Measurements from ENCODE around the gene ZNF761. TPM values are rescaled to one million over a fixed set of nuclear protein-coding genes. Genes with fewer than 3 reads are reported as not detected.
"Not testable (repeated sequence)": the region's sequence is repeated elsewhere in the genome, so short reads cannot be mapped to it uniquely, and the experiment has no call there.

Gene ZNF761
- total and polyA plus RNA-seq, 2 of the 13 experiments (the other 11 are each of a cell fraction or from before 2014, with no cell fraction given), result 11.6 to 16.2 TPM

GRCh38 chr19:53443809-53444208 is 12.0 kb downstream of the ZNF761 start (continued):
- TF ChIP-seq HNF1A (IDR thresholded peaks at IDR 0.05; ENCODE audit: low read depth), result peak; percentile 47; the same call in 1 of the 2 replicates
- TF ChIP-seq HNF1A (CRISPR knock-in tag; IDR thresholded peaks at IDR 0.05; ENCODE audit: borderline replicate concordance); SOX6 (IDR thresholded peaks at IDR 0.05); FOXA1 (IDR thresholded peaks at IDR 0.05): not testable (repeated sequence)
- peak; percentile 41 for TF ChIP-seq FOXA3 (CRISPR knock-in tag; IDR thresholded peaks at IDR 0.05)
- TF ChIP-seq SOX6 (CRISPR knock-in tag; IDR thresholded peaks at IDR 0.05), result peak; percentile 76
- TF ChIP-seq PITX1 (CRISPR knock-in tag; IDR thresholded peaks at IDR 0.05), result peak; percentile 96
- TF ChIP-seq TARDBP (CRISPR knock-in tag; IDR thresholded peaks at IDR 0.05), result 0 out of 2 replicates have a peak, but pooled peaks have one; percentile 16
- peak; percentile 30; the same call in 1 of the 2 replicates for TF ChIP-seq ARID4A (CRISPR knock-in tag; IDR thresholded peaks at IDR 0.05; ENCODE audit: borderline replicate concordance)
- peak; percentile 49; the same call in 1 of the 2 replicates for TF ChIP-seq ARID5B (CRISPR knock-in tag; IDR thresholded peaks at IDR 0.05)
- 0 out of 2 replicates have a peak, but pooled peaks have one; percentile 33 for TF ChIP-seq ERF (CRISPR knock-in tag; IDR thresholded peaks at IDR 0.05)
- TF ChIP-seq PAXIP1 (CRISPR knock-in tag; conservative IDR thresholded peaks at IDR 0.05), result peak; percentile 74
- TF ChIP-seq ZBTB38 (CRISPR knock-in tag; IDR thresholded peaks at IDR 0.05), result 0 out of 2 replicates have a peak, but pooled peaks have one; percentile 19
- peak; percentile 68 for TF ChIP-seq FOXA1 (CRISPR knock-in tag; IDR thresholded peaks at IDR 0.05)

Measured in HepG2 (cell line).